Heart left ventricle (tissue), 16 donors: ENCODE results near the gene DHX30. TPM values are rescaled to one million over a fixed set of nuclear protein-coding genes. Genes with fewer than 3 reads are reported as not detected.

Source experiments
- ATAC-seq, 4 donors: fragments of 200-7000 bp; cut with Tn5 transposase; one replicate each; pipeline ENCODE4 v1.9.1; 2020 to 2022; ENCODE audit warnings: moderate library complexity in 4 of 4, mild to moderate bottlenecking in 3 of 4, moderate number of reproducible peaks in 1 of 4
- DNase-seq, 5 donors: peaks; one replicate each; pipeline ENCODE4 v3.0.0-alpha.2; 2020
- H3K27ac ChIP-seq, 12 donors: fragments of 200-600 bp; sonication (generic) in 4 of 12; one replicate each; pipeline versions ENCODE4 v1.5.0 to v1.8.0; 2016 to 2022; ENCODE audit warnings: mild to moderate bottlenecking in 2 of 12
- H3K27me3 ChIP-seq, 9 donors: fragments of 200-600 bp; sonication (generic) in 2 of 9; one replicate each; pipeline versions ENCODE4 v1.5.1 to v1.8.0; 2016 to 2022; ENCODE audit warnings: mild to moderate bottlenecking in 3 of 9
- H3K36me3 ChIP-seq, 9 donors: fragments of 200-600 bp; sonication (generic) in 2 of 9; one replicate each; pipeline versions ENCODE4 v1.5.0 to v1.8.0; 2018 to 2022; ENCODE audit warnings: mild to moderate bottlenecking in 2 of 9
- H3K4me1 ChIP-seq, 12 donors: fragments of 200-600 bp; sonication (generic) in 4 of 12; one replicate each; pipeline versions ENCODE4 v1.5.0 to v1.8.0; 2016 to 2022; ENCODE audit warnings: mild to moderate bottlenecking in 3 of 12
- H3K4me3 ChIP-seq, 12 donors: fragments of 200-600 bp; sonication (generic) in 4 of 12; one replicate each; pipeline versions ENCODE4 v1.5.0 to v1.8.0; 2017 to 2022; ENCODE audit warnings: mild to moderate bottlenecking in 9 of 12, moderate library complexity in 4 of 12
- H3K9me3 ChIP-seq, 12 donors: fragments of 200-600 bp; sonication (generic) in 4 of 12; one replicate each; pipeline versions ENCODE4 v1.5.0 to v1.8.0; 2016 to 2022; ENCODE audit warnings: mild to moderate bottlenecking in 1 of 12
- POLR2A ChIP-seq, 2 donors: fragments of 450-650 bp; IDR thresholded peaks; one replicate each; pipeline ENCODE4 v1.6.1; 2017; ENCODE audit warnings: antibody characterized with exemption in 2 of 2, mild to moderate bottlenecking in 2 of 2, moderate library complexity in 2 of 2
- WGBS, 4 donors: extraction: QIAGEN DNeasy Blood & Tissue Kit in 2 of 4; methylation state at CpG; one replicate each; pipeline versions ENCODE4 v1.1.5 to v1.1.7; 2013 to 2018; 5-methylcytosine and 5-hydroxymethylcytosine counted together
- intact Hi-C, 10 donors: fragments of 100-400 bp; cut with DNase I; formaldehyde crosslinking; loops; one replicate each; pipeline versions ENCODE4 v1.11.1 to v1.14.2; 2022
- polyA plus RNA-seq, 2 donors: library from polyadenylated mRNA; stranded (reverse); fragments of 200-250 nt; gene quantifications; one replicate each; pipeline ENCODE4 v1.2.3, GENCODE V29; 2013
- total RNA-seq, 9 donors: library from RNA; depleted of rRNA in 2 of 9; stranded (reverse); fragments of >200 nt in 2 of 9; fragmentation: NEBNext Ultra II Directional in 3 of 9; extraction: Animal tissue kit (Norgen Biotek cat#: 25700) in 3 of 9; gene quantifications; one replicate each; pipeline versions ENCODE4 v1.1.0 to v1.2.4, GENCODE V29; 2016 to 2023
- TF ChIP-seq, protein P1 (sequence below), 12 donors: fragments of 200-600 bp; sonication (generic) in 4 of 12; IDR thresholded peaks; one replicate each; pipeline versions ENCODE4 v1.5.0 to v1.8.0; 2018 to 2022; ENCODE audit warnings: antibody characterized with exemption in 12 of 12, mild to moderate bottlenecking in 5 of 12
- donor health status: ischemic (EF 13 %, LVEDD 7.1; RV severe dilation, severe dysfunction).
- donor health status: healthy with polysubstance abuse.
- donor health status: DM: no; HTN: yes; CAD: no.
- donor health status: DM: no; HTN: no; CAD: no.
- donor health status: ischemic (EF 25% LVEDD 6.9; RV normal size, moderate dysfunction).
- donor health status: ischemic (EF 25% LVEDD 5.7; RV mildly dilated, moderate dysfunction).
- donor health status: healthy.
- donor health status: DM: yes; HTN: yes; CAD: no.
- donor health status: ischemic (EF 35%, LVEDD 5.7; RV mildly dilated, moderate dysfunction).
- donor health status: nonischemic (EF 11% LVEDD 7.7; RV severe dilation, severe dysfunction).
- donor health status: DM: yes; HTN: yes; CAD: no.
- donor health status: PGD.
- donor health status: ischemic (EF 29% LVEDD 5.4; RV normal size, mild dysfunction).
- donor health status: nonischemic (EF 23%, LVEDD 6.1; RV moderate dilation, normal function).

The DHX30 gene
- total and polyA plus RNA-seq, 11 donors: 30.7 to 74.4 (median 49.4) TPM

DNA sequence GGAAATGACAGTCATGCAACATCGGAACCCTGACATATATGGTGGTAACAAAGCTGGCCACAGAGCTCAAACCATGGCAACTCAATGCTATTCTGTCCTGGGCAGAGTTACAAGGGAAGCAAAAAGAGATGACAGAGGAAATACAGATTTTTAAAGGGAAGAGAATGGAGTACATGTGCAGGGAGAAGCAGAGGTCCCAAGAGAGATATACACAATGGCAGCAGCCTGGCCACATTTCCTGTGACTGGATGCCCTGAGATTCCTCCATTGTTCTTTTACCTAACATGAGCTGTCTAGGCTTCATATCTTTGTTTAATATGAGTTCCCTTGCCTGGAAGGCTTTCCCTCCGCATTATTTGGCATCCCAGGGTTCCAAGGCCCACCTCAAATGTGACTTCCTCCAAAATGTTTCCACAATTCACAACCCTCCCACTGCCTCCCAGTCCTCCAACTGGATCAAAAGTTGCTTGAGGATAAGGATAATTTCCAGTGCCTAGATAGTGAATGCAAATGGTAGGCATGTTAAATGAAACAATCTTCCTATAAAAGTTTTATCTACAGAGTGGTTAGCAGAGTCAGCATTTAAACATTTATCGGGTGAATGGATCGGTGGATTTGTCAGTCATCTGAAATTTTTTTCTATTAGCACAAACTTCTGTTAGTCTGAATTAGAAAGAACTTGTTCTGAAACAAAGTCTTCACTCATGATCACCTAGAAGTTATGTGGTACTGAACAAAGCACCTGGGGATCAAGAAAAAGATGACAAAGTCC, 86.2 kb downstream of the DHX30 start:
- DNase-seq (no peak), ATAC-seq (no peak)
- H3K27ac ChIP-seq: peak overlapping the region in 8 of 12 donors; percentile 37 to 85 (median 74)
- peaks cover 0 to 5% (median 0%) of the 10 kb centered on the region in 12 donors for H3K9me3 ChIP-seq
- intact Hi-C loops: no loop called here
- WGBS, 4 donors: 78 to 80% (median 80%) methylated on average over 4 of the region's 4 CpGs
- TF ChIP-seq POLR2A (IDR thresholded peaks at IDR 0.05): no peak
- TF ChIP-seq, protein P1, sequence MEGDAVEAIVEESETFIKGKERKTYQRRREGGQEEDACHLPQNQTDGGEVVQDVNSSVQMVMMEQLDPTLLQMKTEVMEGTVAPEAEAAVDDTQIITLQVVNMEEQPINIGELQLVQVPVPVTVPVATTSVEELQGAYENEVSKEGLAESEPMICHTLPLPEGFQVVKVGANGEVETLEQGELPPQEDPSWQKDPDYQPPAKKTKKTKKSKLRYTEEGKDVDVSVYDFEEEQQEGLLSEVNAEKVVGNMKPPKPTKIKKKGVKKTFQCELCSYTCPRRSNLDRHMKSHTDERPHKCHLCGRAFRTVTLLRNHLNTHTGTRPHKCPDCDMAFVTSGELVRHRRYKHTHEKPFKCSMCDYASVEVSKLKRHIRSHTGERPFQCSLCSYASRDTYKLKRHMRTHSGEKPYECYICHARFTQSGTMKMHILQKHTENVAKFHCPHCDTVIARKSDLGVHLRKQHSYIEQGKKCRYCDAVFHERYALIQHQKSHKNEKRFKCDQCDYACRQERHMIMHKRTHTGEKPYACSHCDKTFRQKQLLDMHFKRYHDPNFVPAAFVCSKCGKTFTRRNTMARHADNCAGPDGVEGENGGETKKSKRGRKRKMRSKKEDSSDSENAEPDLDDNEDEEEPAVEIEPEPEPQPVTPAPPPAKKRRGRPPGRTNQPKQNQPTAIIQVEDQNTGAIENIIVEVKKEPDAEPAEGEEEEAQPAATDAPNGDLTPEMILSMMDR (IDR thresholded peaks at IDR 0.05): no peak
- H3K27me3 ChIP-seq: no peaks in the 10 kb centered on the region
- H3K4me1 ChIP-seq: peaks cover 7 to 75% (median 50%) of the 10 kb centered on the region in 12 donors
- no peak overlapping the region for H3K4me3 ChIP-seq
- peaks cover 0 to 57% (median 46%) of the 10 kb centered on the region in 9 donors for H3K36me3 ChIP-seq

- TF ChIP-seq POLR2A (IDR thresholded peaks at IDR 0.05): no peak
- TF ChIP-seq, protein P1 (IDR thresholded peaks at IDR 0.05): no peak
- intact Hi-C loops: loop anchor here in 2 of 10 donors (10.0 kb wide), 1 partner anchor 95 kb away; no protein-coding TSS in a partner anchor
- Histone ChIP-seq H3K27ac (peak overlapping the region; percentile 47 to 85 (median 74)), H3K27me3 (no peaks in the 10 kb centered on the region), H3K9me3 (no peaks in the 10 kb centered on the region), H3K36me3 (peaks cover 0 to 53% (median 41%) of the 10 kb centered on the region in 9 donors), H3K4me3 (no peak overlapping the region), H3K4me1 (peaks cover 7 to 78% (median 50%) of the 10 kb centered on the region in 12 donors)
- 49 to 60% (median 56%) methylated on average over 3 of the region's 3 CpGs for WGBS, 4 donors
- ATAC-seq: peak in 1 of 4 donors; percentile 18
- no peak for DNase-seq
Measured at GRCh38 chr3:47890126-47890827, 87.3 kb downstream of the DHX30 start.

DNA sequence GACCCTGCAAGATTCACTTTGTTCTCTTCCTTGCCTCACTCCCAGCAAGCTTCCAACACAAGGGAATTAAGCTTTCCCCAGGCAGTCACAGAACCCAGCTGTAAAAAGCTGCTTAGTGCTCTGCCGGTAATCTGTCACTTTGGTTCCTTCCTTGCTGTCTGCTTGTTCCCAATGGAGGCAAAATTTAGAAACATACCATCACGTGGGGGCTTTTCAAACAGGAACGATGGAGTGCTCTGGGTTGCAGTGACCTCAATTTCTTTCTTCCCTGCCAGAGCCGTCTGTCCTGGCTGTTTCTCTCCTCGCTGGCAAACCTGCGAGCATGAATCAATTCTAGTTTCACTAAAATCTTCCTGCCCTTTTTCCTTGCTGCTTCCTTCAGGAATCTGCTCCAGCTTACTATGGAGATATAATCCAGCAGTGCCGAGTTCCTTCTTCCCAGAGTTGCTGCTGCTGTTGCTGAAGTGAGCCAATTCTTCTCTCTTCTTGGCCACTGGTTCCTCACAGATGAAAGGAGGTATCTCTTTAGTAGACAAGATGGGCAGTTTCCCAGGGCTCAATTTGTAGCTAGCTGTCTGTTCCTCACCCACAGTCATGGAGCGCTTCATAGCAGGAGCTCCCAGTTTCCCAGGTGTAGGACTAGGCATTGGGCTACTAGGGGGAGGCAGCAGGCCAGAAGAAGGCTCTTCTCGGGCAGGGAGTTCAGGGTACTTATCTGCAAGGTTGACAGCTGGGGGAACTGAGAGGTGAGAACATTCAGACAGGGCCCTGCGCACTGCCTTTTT, 88.1 kb downstream of the DHX30 start:
- peak overlapping the region; percentile 47 to 85 (median 74) for H3K27ac ChIP-seq
- DNase-seq (peak in 4 of 5 donors; percentile 54 to 68 (median 64)), ATAC-seq (peak; percentile 90 to 92 (median 90))
- H3K36me3 ChIP-seq: peaks cover 0 to 57% (median 43%) of the 10 kb centered on the region in 9 donors
- peak overlapping the region in 1 of 12 donors; percentile 5 for H3K4me3 ChIP-seq
- H3K27me3 ChIP-seq: no peaks in the 10 kb centered on the region
- peaks cover 7 to 86% (median 50%) of the 10 kb centered on the region in 12 donors for H3K4me1 ChIP-seq
- TF ChIP-seq, protein P1 (IDR thresholded peaks at IDR 0.05): no peak
- no peak for TF ChIP-seq POLR2A (IDR thresholded peaks at IDR 0.05)
- intact Hi-C loops: loop anchor here in 2 of 10 donors (10.0 kb wide), 1 partner anchor 94 kb away; no protein-coding TSS in a partner anchor
- WGBS, 4 donors: 24 to 36% (median 35%) methylated on average over 10 of the region's 10 CpGs
- no peaks in the 10 kb centered on the region for H3K9me3 ChIP-seq
